Upper lobe of left lung (tissue), 4 donors: ENCODE results near the gene EML5.

ENCODE experiments used
- CTCF ChIP-seq, 6 experiments: fragments of 450-650 bp in 4 of 6; fragments of 200-600 bp in 2 of 6; sonication (generic) in 2 of 6; IDR thresholded peaks; one replicate each; pipeline ENCODE4 v1.5.1; 2016 to 2019; ENCODE audit warnings: antibody characterized with exemption in 6 of 6
- EP300 ChIP-seq, 4 donors: sonication (generic); formaldehyde crosslinking; IDR thresholded peaks; one replicate each; pipeline ENCODE4 v1.5.1; 2017; ENCODE audit warnings: antibody characterized with exemption in 4 of 4, control low read depth in 2 of 4
- POLR2A ChIP-seq, 4 donors: fragments of 450-650 bp; IDR thresholded peaks; one replicate each; pipeline ENCODE4 v1.5.1; 2016 to 2017; ENCODE audit warnings: antibody characterized with exemption in 4 of 4, mild to moderate bottlenecking in 2 of 4
- POLR2AphosphoS5 ChIP-seq, 2 donors: sonication (generic); formaldehyde crosslinking; IDR thresholded peaks; one replicate each; pipeline ENCODE4 v1.5.1; 2017; ENCODE audit warnings: antibody characterized with exemption in 2 of 2

GRCh38 chr14:88765130-88765529 lies 27.6 kb downstream of the EML5 start:
- TF ChIP-seq POLR2A (IDR thresholded peaks at IDR 0.05) (no peak), CTCF (IDR thresholded peaks at IDR 0.05) (no peak), POLR2AphosphoS5 (IDR thresholded peaks at IDR 0.05) (no peak), EP300 (IDR thresholded peaks at IDR 0.05) (no peak)
